ENCODE measurements around the gene PDE6A.

Gene PDE6A

DNA sequence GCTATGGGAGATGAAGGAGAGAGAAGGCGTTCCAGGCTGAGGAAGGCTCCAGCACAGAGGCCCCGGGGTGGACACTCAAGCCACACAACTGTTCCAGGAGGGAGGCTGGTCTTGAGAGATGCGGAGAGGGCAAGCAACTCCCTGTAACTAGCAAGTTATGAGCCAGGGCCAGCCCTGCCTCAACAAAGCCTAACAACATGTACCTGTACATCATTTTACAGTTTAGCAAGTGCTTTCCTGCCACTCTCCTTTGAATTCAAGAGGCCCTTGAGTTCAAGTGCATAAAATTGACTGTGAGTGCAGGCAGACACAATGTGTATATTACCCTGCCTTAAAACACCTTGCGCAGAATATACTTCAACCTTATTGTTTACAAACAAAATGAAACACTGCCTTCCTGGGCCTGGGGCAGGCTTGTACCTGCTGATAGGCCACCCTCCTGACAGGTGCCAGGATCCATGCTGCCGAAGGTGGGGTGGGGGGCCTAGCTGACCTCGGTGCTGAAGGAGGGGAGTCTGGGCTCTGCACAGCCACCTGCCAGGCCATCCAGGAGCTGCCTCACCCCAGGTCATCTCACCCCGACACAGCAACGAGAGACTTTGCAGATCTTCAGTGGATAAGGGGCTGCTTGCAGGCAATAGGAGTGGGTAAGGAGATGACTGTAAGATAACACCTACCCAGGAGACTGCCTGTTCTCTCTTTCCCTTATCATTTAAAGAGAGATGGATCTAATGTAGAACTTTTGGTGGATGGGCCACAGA, 134.5 kb downstream of the PDE6A start:
- Histone ChIP-seq H3K27me3 (ENCODE audit: control insufficient read depth in 5 of 5, insufficient read depth in 4 of 5, low read length in 5 of 5) (peaks cover 0 to 6% (median 0%) of the 10 kb centered on the region in 5 donors), H3K36me3 (ENCODE audit: control insufficient read depth in 5 of 5, insufficient read depth in 5 of 5, low read length in 5 of 5) (peaks cover 0 to 4% (median 0%) of the 10 kb centered on the region in 5 donors), H3K4me1 (ENCODE audit: control insufficient read depth in 5 of 5, insufficient read depth in 5 of 5, low read length in 5 of 5) (peaks cover 8 to 22% (median 13%) of the 10 kb centered on the region in 5 donors), H3K9me3 (ENCODE audit: control insufficient read depth in 5 of 5, low read length in 5 of 5) (peaks cover 0 to 4% (median 0%) of the 10 kb centered on the region in 5 donors), H3K27ac (ENCODE audit: low read depth, low read length) (no peak overlapping the region), H3K9ac (ENCODE audit: low read length in 5 of 5) (no peak overlapping the region), H3K4me3 (ENCODE audit: low read depth in 1 of 5, low read length in 5 of 5) (no peak overlapping the region)

DNA sequence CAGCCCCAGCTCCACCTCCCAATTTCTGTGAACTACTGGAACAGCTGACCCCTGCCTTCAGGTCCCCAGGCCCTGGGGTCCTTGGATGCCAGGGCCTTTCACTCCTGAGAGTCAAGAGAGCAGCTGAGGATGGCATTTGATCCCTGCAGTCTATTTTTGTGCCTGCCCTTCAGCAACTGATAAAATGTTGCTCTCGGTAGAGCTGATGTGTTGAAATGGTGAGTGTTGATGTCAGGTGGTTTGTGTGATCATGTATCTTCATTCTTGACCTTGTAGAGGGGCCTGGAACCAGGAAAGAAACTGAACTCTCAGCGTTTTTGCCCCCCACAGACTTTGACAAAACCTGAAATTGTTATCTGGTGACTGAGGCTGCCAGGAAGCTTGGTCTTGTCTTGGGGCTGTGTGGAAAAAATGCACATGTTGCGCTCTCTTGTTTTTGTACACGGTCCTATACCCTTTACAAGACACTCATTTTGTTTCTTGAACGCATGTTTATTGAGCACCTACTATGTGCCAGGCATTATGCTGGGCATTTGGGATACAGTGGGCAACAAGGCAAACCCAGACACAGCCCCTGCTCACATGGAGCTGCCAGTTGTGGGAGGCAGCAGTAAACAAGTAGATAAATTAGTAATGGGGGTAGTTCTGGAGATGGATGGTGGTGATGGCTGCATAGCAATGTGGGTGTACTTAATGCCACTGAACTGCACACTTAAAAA, 136.2 kb downstream of the PDE6A start:
- H3K4me1 ChIP-seq (ENCODE audit: control insufficient read depth in 5 of 5, insufficient read depth in 5 of 5, low read length in 5 of 5) = peaks cover 20 to 39% (median 27%) of the 10 kb centered on the region in 5 donors

More for the DNA sequence above, 136.2 kb downstream of the PDE6A start:
- peaks cover 0 to 4% (median 0%) of the 10 kb centered on the region in 5 donors for H3K9me3 ChIP-seq (ENCODE audit: control insufficient read depth in 5 of 5, low read length in 5 of 5)
- H3K36me3 ChIP-seq (ENCODE audit: control insufficient read depth in 5 of 5, insufficient read depth in 5 of 5, low read length in 5 of 5) = peaks cover 0 to 4% (median 0%) of the 10 kb centered on the region in 5 donors
- H3K27ac ChIP-seq (ENCODE audit: low read depth, low read length) = no peak overlapping the region
- H3K9ac ChIP-seq (ENCODE audit: low read length in 5 of 5) = no peak overlapping the region
- peaks cover 0 to 6% (median 0%) of the 10 kb centered on the region in 5 donors for H3K27me3 ChIP-seq (ENCODE audit: control insufficient read depth in 5 of 5, insufficient read depth in 4 of 5, low read length in 5 of 5)
- H3K4me3 ChIP-seq (ENCODE audit: low read depth in 1 of 5, low read length in 5 of 5) = no peak overlapping the region
